ENCODE data around the gene TSPAN33.
A peak's percentile ranks its signal among the peaks of the same experiment; 100 is the strongest.
"Not testable (repeated sequence)": the region's sequence is repeated elsewhere in the genome, so short reads cannot be mapped to it uniquely, and the experiment has no call there.

The TSPAN33 gene, protein sequence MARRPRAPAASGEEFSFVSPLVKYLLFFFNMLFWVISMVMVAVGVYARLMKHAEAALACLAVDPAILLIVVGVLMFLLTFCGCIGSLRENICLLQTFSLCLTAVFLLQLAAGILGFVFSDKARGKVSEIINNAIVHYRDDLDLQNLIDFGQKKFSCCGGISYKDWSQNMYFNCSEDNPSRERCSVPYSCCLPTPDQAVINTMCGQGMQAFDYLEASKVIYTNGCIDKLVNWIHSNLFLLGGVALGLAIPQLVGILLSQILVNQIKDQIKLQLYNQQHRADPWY

DNA sequence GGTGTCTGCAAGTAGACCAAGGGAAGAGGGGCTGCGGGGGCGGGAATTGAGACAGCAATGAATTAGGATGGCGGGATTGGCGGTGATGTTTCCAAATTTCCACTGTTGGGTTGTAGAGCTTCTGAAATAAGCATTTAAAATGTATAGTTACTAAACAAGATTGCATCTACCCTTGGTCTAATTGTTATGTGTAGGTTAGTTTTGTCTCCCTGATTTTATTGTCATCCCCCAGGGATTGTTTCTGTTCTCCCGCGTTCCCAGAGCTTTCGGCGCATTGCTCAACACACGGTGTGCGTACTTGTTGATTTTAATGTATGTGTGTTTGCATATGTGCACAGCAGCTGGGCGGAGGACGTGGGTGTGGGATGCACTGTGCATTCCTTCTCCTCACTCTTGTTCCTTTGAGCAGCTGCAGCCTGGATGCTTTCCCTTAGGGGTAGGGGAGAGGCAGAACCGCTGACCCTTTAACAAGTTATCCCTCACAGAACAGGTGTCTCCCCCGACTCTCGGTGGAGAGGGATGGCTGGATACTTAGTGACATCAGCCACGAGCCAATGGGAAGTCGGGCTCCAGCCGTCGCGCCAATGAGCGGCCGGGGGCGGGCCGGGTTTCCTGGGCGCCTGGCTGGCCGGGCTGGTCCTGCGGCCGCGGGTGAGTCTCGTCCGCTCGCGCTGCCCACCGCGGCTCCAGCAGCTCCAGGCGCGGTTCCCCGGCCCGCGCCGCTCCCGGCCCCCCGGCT is at the start of gene TSPAN33:
TSPAN33 (plus strand) TSS at position 613 of the 739 bp plus-strand sequence. CDS start 274 bp downstream, outside the sequence.
- DNase-seq (ENCODE audit: low read depth): peak; percentile 37

DNA sequence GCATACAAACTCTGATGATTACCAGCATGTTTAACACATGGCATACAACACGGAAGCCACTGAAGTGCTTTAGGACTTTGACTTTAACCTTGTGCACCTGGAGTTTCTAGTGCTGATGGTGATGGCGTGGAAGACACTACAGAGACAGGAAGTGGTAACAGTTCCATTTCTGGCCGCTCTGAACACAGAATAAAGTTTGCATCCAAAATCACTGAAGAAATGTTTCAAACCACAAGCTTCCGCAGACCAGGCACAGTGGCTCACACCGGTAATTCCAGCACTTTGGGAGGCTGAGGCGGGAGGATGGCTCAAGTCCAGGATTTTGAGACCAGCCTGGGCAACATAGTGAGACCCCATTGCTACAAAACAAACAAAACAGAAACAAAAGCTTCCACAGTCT is 49.2 kb upstream of the TSPAN33 start:
- no peak for DNase-seq (ENCODE audit: low read depth)

DNA sequence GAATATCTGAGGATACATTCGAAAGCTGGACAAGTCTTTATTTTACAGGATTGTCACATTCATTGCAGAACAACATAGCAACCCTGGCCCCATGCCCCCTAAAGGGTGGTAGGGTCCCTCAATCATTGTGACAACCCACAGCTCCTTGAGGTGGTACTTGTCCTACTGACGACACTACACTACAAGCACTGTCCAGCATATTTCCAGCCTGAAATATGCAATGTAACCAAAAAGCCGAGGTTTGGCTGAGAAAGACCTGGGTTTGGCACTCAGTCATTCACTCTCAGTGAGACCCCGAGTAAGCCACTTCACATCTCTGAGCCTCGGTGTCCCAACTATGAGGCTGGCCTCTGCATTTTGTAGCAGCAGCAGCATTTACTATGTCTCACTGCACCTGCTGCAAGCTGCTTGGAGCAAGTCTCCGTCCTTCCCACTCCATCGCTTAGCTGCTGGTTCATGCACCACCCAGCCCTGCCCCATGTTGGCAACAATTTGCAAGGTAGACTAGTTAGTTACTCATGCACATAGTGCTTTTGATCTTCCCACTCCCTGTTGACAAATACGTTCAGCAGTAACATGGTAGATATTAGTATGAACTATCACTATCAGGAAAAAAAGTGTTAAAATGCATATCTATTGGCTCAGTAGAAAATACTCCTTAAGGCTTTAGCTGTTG is 46.0 kb upstream of the TSPAN33 start:
- DNase-seq (ENCODE audit: low read depth): no peak

DNA sequence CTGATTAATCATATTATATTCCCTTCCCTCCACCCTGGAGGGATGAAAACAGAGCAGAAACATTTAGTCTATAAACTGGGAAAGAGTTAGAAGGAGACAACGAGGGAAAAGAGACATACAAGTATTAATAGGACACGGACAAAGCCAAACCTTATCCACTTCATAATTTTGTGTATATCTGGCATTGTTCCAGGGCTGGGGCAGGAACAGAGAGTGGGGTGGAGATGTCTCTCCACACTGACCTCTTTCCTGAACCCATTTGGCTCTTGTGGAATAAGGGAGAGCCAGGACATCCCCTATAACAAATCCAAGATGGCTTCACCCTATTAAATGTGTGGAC is 43.7 kb upstream of the TSPAN33 start:
- DNase-seq (ENCODE audit: low read depth): no peak

GRCh38 chr7:129101746-129102145 is 42.8 kb upstream of the TSPAN33 start:
- no peak for DNase-seq (ENCODE audit: low read depth)

GRCh38 chr7:129103561-129104324 is 40.8 kb upstream of the TSPAN33 start:
- no peak for DNase-seq (ENCODE audit: low read depth)

GRCh38 chr7:129108581-129108980 is 35.9 kb upstream of the TSPAN33 start:
- no peak for DNase-seq (ENCODE audit: low read depth)

DNA sequence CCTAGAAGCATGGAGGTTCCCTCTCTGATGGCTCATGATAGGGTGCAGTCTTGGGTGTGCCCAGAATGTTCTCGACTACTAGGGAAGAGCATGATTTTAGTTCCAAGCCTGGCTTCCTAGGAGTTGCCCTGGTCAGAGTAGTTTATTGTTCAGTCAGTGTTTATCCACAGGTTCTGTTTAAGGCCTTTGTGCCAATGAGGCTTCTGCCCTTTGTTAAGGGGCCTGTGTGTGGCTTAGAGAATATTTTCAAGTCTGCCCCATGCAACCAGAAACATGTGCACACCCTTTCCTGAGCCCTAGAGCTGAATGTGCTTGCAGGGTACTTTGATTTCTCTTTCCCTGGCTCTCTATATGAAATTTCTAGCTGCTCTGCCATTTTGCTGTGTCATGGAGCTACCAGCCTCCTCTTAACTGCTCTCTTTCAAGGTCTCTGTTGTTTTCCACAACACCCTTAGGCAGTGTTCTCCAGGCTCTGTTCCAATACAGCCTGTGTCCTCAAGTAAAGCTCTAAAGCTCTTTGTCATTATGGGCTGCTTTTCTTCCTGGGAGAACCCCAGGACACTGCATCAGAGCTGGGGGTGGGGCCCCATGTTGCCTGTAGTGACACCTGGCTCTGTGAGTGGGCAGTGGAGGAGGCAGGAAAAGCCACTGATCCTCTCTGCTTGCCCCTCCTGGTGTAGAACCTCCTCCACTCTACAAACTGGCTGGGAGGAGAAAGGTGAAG is 34.1 kb upstream of the TSPAN33 start:
- DNase-seq (ENCODE audit: low read depth): no peak

- no peak for DNase-seq (ENCODE audit: low read depth)
These were observed 33.5 kb upstream of the TSPAN33 start for GRCh38 chr7:129110982-129111376.

DNA sequence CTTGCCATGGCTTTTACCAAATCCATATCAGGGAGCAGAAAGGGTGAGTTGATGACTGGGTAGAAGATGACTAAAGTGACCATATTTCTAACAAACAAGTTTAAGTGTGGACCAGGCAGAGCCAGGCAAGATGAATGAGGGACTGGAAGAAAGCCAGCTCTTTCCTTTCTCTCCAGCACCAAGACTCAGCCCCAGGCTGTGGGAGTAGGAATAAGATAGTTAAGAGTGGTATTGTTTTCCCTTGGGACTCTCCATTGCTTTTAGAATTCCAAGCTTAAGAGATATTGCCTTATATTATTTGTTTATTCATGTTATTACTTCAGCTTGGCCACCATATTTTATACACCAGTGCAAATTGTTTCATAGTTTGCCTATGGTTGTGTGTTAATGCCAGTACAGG is 28.8 kb upstream of the TSPAN33 start:
- DNase-seq (ENCODE audit: low read depth): no peak

GRCh38 chr7:129118182-129118581 is 26.3 kb upstream of the TSPAN33 start:
- no peak for DNase-seq (ENCODE audit: low read depth)

- DNase-seq (ENCODE audit: low read depth): no peak
These were observed 25.5 kb upstream of the TSPAN33 start for GRCh38 chr7:129118976-129119375.

DNA sequence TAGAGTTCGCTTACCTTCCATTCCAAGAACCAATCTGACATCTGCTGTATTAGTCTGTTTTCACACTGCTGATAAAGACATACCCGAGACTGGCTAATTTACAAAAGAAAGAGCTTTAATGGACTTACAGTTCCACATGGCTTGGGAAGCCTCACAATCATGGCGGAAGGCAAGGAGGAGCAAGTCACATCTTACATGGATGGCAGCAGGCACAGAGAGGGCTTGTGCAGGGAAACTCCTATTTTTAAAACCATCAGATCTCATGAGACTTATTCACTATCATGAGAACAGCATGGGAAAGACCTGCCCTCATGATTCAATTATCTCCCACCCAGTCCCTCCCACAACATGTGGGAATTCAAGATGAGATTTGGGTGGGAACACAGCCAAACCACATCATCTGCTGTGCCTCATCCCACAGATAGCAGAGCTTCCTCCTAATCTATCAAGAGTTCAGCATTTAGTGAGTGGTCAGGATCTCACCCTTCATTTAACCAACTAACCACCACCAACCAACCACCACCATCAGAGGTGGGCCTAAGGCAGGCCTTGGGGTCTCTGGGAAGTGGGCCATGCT is 22.9 kb upstream of the TSPAN33 start:
- DNase-seq (ENCODE audit: low read depth): not testable (repeated sequence)

GRCh38 chr7:129122078-129122750 is 22.3 kb upstream of the TSPAN33 start:
- DNase-seq (ENCODE audit: low read depth): no peak

- no peak for DNase-seq (ENCODE audit: low read depth)
These were observed 21.6 kb upstream of the TSPAN33 start for GRCh38 chr7:129122751-129123509.

- DNase-seq (ENCODE audit: low read depth): no peak
These were observed 21.0 kb upstream of the TSPAN33 start for GRCh38 chr7:129123510-129123857.

DNA sequence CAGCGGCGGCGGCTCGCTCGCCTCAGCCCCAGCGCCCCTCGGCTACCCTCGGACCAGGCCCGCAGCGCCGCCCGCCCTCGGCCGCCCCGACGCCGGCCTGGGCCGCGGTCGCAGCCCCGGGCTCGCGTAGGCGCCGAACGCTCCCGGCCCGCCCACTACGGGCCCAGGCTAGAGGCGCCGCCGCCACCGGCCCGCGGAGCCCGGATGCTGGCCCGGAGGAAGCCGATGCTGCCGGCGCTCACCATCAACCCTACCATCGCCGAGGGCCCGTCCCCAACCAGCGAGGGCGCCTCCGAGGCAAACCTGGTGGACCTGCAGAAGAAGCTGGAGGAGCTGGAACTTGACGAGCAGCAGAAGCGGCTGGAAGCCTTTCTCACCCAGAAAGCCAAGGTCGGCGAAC is 18.2 kb upstream of the TSPAN33 start:
- no peak for DNase-seq (ENCODE audit: low read depth)

DNA sequence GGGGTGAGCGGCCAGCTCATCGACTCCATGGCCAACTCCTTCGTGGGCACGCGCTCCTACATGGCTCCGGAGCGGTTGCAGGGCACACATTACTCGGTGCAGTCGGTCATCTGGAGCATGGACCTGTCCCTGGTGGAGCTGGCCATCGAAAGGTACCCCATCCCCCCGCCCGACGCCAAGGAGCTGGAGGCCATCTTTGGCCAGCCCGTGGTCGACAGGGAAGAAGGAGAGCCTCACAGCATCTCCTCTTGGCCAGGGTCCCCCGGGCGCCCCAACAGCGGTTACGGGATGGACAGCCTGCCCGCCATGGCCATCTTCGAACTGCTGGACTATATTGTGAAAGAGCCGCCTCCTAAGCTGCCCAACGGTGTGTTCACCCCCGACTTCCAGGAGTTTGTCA is 17.4 kb upstream of the TSPAN33 start:
- no peak for DNase-seq (ENCODE audit: low read depth)

DNA sequence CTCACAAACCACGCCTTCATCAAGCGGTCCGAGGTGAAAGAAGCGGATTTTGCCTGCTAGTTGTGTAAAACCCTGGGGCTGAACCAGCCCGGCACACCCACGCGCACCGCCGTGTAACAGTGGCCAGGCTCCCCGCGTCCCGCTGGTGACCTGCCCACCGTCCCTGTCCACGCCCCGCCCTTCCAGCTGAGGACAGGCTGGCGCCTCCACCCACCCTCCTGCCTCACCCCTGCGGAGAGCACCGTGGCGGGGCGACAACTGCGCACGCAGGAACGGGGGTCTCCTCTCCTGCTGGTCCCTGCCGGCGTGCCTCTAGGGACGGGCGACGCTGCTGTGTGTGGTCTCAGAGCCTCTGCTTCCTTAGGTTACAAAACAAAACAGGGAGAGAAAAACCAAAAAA is 16.9 kb upstream of the TSPAN33 start:
- DNase-seq (ENCODE audit: low read depth): no peak

GRCh38 chr7:129134356-129134987 is 10.0 kb upstream of the TSPAN33 start:
- no peak for DNase-seq (ENCODE audit: low read depth)
